ENCODE results near the gene MAPK8IP3. TPM values are rescaled to one million over a fixed set of nuclear protein-coding genes. Genes with fewer than 3 reads are reported as not detected.

MAPK8IP3 gene
- total RNA-seq, 1 donor from 2014 or later, result 201 TPM

- ChIA-PET POLR2A (no interaction called here), CTCF (no interaction called here)
- no peak for ATAC-seq (ENCODE audit: low read depth)
- H3K36me3 Mint-ChIP-seq (ENCODE audit: low read depth), result peaks cover 23% of the 10 kb centered on the region
- no peak for TF ChIP-seq CTCF (IDR thresholded peaks at IDR 0.05)
- peaks cover 14% of the 10 kb centered on the region for H3K4me1 Mint-ChIP-seq
- H3K4me3 Mint-ChIP-seq, result no peak overlapping the region
- intact Hi-C loops (cut with micrococcal nuclease), result no loop called here
- H3K27ac Mint-ChIP-seq, result no peak overlapping the region
- H3K27me3 Mint-ChIP-seq, result no peaks in the 10 kb centered on the region
- no peaks in the 10 kb centered on the region for H3K9me3 Mint-ChIP-seq
- no peak for DNase-seq
These were observed 81.5 kb downstream of the MAPK8IP3 start for GRCh38 chr16:1787322-1788094.

GRCh38 chr16:1788095-1788707 lies 82.2 kb downstream of the MAPK8IP3 start:
- H3K4me3 Mint-ChIP-seq, result no peak overlapping the region
- H3K36me3 Mint-ChIP-seq (ENCODE audit: low read depth), result peaks cover 23% of the 10 kb centered on the region
- intact Hi-C loops (cut with micrococcal nuclease), result no loop called here

GRCh38 chr16:1788708-1789100 lies 82.7 kb downstream of the MAPK8IP3 start:
- intact Hi-C loops (cut with micrococcal nuclease), result no loop called here
- Mint-ChIP-seq H3K4me1 (peaks cover 5% of the 10 kb centered on the region), H3K27ac (no peak overlapping the region), H3K4me3 (no peak overlapping the region), H3K27me3 (no peaks in the 10 kb centered on the region), H3K9me3 (no peaks in the 10 kb centered on the region), H3K36me3 (ENCODE audit: low read depth) (peaks cover 23% of the 10 kb centered on the region)
- no peak for DNase-seq
- CTCF ChIA-PET, result no interaction called here
- POLR2A ChIA-PET, result no interaction called here
- no peak for TF ChIP-seq CTCF (IDR thresholded peaks at IDR 0.05)
- ATAC-seq (ENCODE audit: low read depth), result no peak

More at GRCh38 chr16:1788095-1788707, 82.2 kb downstream of the MAPK8IP3 start:
- ATAC-seq (ENCODE audit: low read depth) (no peak), DNase-seq (no peak)
- Mint-ChIP-seq H3K27me3 (no peaks in the 10 kb centered on the region), H3K27ac (no peak overlapping the region), H3K4me1 (peaks cover 10% of the 10 kb centered on the region), H3K9me3 (no peaks in the 10 kb centered on the region)
- POLR2A ChIA-PET, result no interaction called here
- TF ChIP-seq CTCF (IDR thresholded peaks at IDR 0.05), result no peak
- CTCF ChIA-PET, result no interaction called here

GRCh38 chr16:1789643-1790045 lies 83.6 kb downstream of the MAPK8IP3 start:
- DNase-seq, result no peak
- H3K36me3 Mint-ChIP-seq (ENCODE audit: low read depth), result peaks cover 23% of the 10 kb centered on the region
- no peak overlapping the region for H3K4me3 Mint-ChIP-seq
- ChIA-PET CTCF (no interaction called here), POLR2A (no interaction called here)
- ATAC-seq (ENCODE audit: low read depth), result no peak
- H3K27ac Mint-ChIP-seq, result no peak overlapping the region
- no peaks in the 10 kb centered on the region for H3K27me3 Mint-ChIP-seq
- intact Hi-C loops (cut with micrococcal nuclease), result no loop called here
- H3K4me1 Mint-ChIP-seq, result peaks cover 2% of the 10 kb centered on the region
- no peak for TF ChIP-seq CTCF (IDR thresholded peaks at IDR 0.05)
- no peaks in the 10 kb centered on the region for H3K9me3 Mint-ChIP-seq

GRCh38 chr16:1790261-1790610 lies 84.2 kb downstream of the MAPK8IP3 start:
- POLR2A ChIA-PET, result no interaction called here
- no peak overlapping the region for H3K27ac Mint-ChIP-seq

More at GRCh38 chr16:1790261-1790610, 84.2 kb downstream of the MAPK8IP3 start:
- H3K4me1 Mint-ChIP-seq, result no peaks in the 10 kb centered on the region
- ATAC-seq (ENCODE audit: low read depth) (no peak), DNase-seq (no peak)
- H3K27me3 Mint-ChIP-seq, result no peaks in the 10 kb centered on the region
- H3K4me3 Mint-ChIP-seq, result no peak overlapping the region
- intact Hi-C loops (cut with micrococcal nuclease), result no loop called here
- H3K36me3 Mint-ChIP-seq (ENCODE audit: low read depth), result peaks cover 23% of the 10 kb centered on the region
- CTCF ChIA-PET, result no interaction called here
- no peaks in the 10 kb centered on the region for H3K9me3 Mint-ChIP-seq
- no peak for TF ChIP-seq CTCF (IDR thresholded peaks at IDR 0.05)

All from activated B cell treated with CpG ODN at 0.5 μM for 24 hours (primary cell).